HepG2 (cell line): ENCODE results near the gene POLRMT. TPM values are rescaled to one million over a fixed set of nuclear protein-coding genes. Genes with fewer than 3 reads are reported as not detected.

Experiments used
- ATAC-seq: fragments of 200-7000 bp; cut with Tn5 transposase; 3 replicates; pipeline ENCODE4 v1.9.1; 2020; ENCODE audit warnings: mild to moderate bottlenecking, moderate library complexity
- BruUV-seq: library from RNA; stranded (reverse); fragments of 400-500 nt; replicated peaks from 2 replicates; lab custom pipeline; 2021; lab: Mats Ljungman, UMichigan
- CTCF ChIA-PET: fragments of 300-600 bp; formaldehyde crosslinking; extraction: SDS; loops from one replicate; lab custom pipeline; 2021; ENCODE audit warnings: low total read pairs, inconsistent platforms, low intra/inter-chr PET ratio; lab: Yijun Ruan, JAX
- POLR2A ChIA-PET: fragments of 350-600 bp; sonication (Branson Sonifier 250); formaldehyde crosslinking; loops from one replicate; lab custom pipeline; 2020; ENCODE audit warnings: antibody characterized with exemption, inconsistent platforms; lab: Yijun Ruan, JAX
- DNase-seq: peaks from one replicate; pipeline ENCODE4 v3.0.0-alpha.2; 2015; ENCODE audit warnings: low spot score
- FAIRE-seq: peaks from 3 replicates; lab custom pipeline; 2011; peaks lifted over from hg19 to GRCh38; lab: Jason Lieb, UNC
- H2AFZ ChIP-seq: one replicate; pipeline ENCODE4 v1.6.1; 2011; ENCODE audit warnings: low read length, inconsistent platforms
- H3K27ac ChIP-seq: fragments of 300-600 bp; 3 replicates; pipeline ENCODE4 v1.8.0; 2011; ENCODE audit warnings: mixed run types, mild to moderate bottlenecking, mixed read lengths, low read length, inconsistent platforms; ENCODE audit not compliant: insufficient read depth; ENCODE audit errors: extremely low read length
- H3K27me3 ChIP-seq, 2 experiments: fragments of 200-600 bp in 1 of 2; 2 replicates in 1 of 2; 3 replicates in 1 of 2; pipeline versions ENCODE4 v1.6.0 to v1.8.0; 2011; ENCODE audit warnings: low read length in 2 of 2, mild to moderate bottlenecking in 2 of 2, moderate library complexity in 2 of 2, inconsistent platforms in 1 of 2; ENCODE audit not compliant: insufficient read depth in 2 of 2, control insufficient read depth in 1 of 2
- H3K36me3 ChIP-seq, 2 experiments: fragments of 200-600 bp in 1 of 2; replicated peaks in 1 of 2; 2 replicates in 1 of 2; 3 replicates in 1 of 2; pipeline versions ENCODE4 v1.5.1 to v1.8.0; 2011; ENCODE audit warnings: low read length in 2 of 2, inconsistent platforms in 1 of 2; ENCODE audit not compliant: insufficient read depth in 2 of 2, control insufficient read depth in 1 of 2
- H3K4me1 ChIP-seq: 2 replicates; pipeline ENCODE4 v1.5.1; 2012; ENCODE audit warnings: low read length, inconsistent platforms; ENCODE audit not compliant: insufficient read depth
- H3K4me2 ChIP-seq: 2 replicates; pipeline ENCODE4 v1.6.0; 2011; ENCODE audit warnings: low read depth, low read length, inconsistent platforms
- H3K4me3 ChIP-seq, 3 experiments: fragments of 200-600 bp in 1 of 3; sonication (generic), shearing (Covaris generic) in 1 of 3; replicated peaks in 1 of 3; 2 replicates each; pipeline ENCODE4 v1.5.1; 2011 to 2016; ENCODE audit warnings: low read length in 3 of 3, inconsistent platforms in 2 of 3, low read depth in 2 of 3, mild to moderate bottlenecking in 2 of 3, control low read depth in 1 of 3, mixed read lengths in 1 of 3; ENCODE audit not compliant: insufficient read depth in 1 of 3
- H3K79me2 ChIP-seq: one replicate; pipeline ENCODE4 v1.6.1; 2011; ENCODE audit warnings: low read length, inconsistent platforms; ENCODE audit not compliant: insufficient read depth
- H3K9ac ChIP-seq: 2 replicates; pipeline ENCODE4 v1.6.0; 2011; ENCODE audit warnings: mild to moderate bottlenecking, low read depth, low read length, inconsistent platforms; ENCODE audit not compliant: insufficient read depth
- H3K9me3 ChIP-seq: 2 replicates; pipeline ENCODE4 v1.5.1; 2012; ENCODE audit warnings: mild to moderate bottlenecking, low read length
- H4K20me1 ChIP-seq: 2 replicates; pipeline ENCODE4 v1.6.0; 2011; ENCODE audit warnings: inconsistent platforms, mild to moderate bottlenecking, low read length, moderate library complexity; ENCODE audit not compliant: insufficient read depth
- FOSL1 ChIP-seq: sonication (generic); formaldehyde crosslinking; IDR thresholded peaks from 2 replicates; pipeline ENCODE4 v1.9.0; 2021; ENCODE audit warnings: missing genetic modification reagents, borderline replicate concordance
- GFI1 ChIP-seq: sonication (generic); formaldehyde crosslinking; IDR thresholded peaks from 2 replicates; pipeline ENCODE4 v1.5.0; 2020; ENCODE audit warnings: missing genetic modification reagents, mild to moderate bottlenecking, borderline replicate concordance
- MED13 ChIP-seq: sonication (generic); formaldehyde crosslinking; IDR thresholded peaks from 2 replicates; pipeline ENCODE4 v1.5.0; 2020; ENCODE audit warnings: missing genetic modification reagents
- MED8 ChIP-seq: sonication (generic); formaldehyde crosslinking; IDR thresholded peaks from 2 replicates; pipeline ENCODE4 v1.8.1; 2023; ENCODE audit warnings: mild to moderate bottlenecking, missing genetic modification reagents; ENCODE audit not compliant: insufficient replicate concordance
- RFXANK ChIP-seq: IDR thresholded peaks from 2 replicates; pipeline ENCODE4 v1.6.1; 2016
- SMAD9 ChIP-seq: sonication (generic); formaldehyde crosslinking; IDR thresholded peaks from 2 replicates; pipeline ENCODE4 v1.5.1; 2020; ENCODE audit warnings: mild to moderate bottlenecking, missing genetic modification reagents
- SOX13 ChIP-seq, 3 experiments: fragments of 450-650 bp in 1 of 3; sonication (generic) in 1 of 3; formaldehyde crosslinking in 1 of 3; IDR thresholded peaks in 2 of 3; conservative IDR thresholded peaks in 1 of 3; 2 replicates each; pipeline versions ENCODE4 v1.5.0 to v1.6.1; 2016 to 2020; ENCODE audit warnings: antibody characterized with exemption in 1 of 3, mild to moderate bottlenecking in 1 of 3, missing compliant biosample characterization in 1 of 3, missing genetic modification reagents in 1 of 3, moderate library complexity in 1 of 3
- SYNCRIP ChIP-seq: fragments of 200-400 bp; formaldehyde crosslinking; IDR thresholded peaks from 2 replicates; pipeline ENCODE4 v1.6.1; 2018; ENCODE audit warnings: mild to moderate bottlenecking, low read depth, low read length; ENCODE audit not compliant: insufficient read depth
- ZBTB39 ChIP-seq: sonication (generic); formaldehyde crosslinking; IDR thresholded peaks from 2 replicates; pipeline ENCODE4 v1.5.0; 2020; ENCODE audit warnings: missing genetic modification reagents
- ZBTB4 ChIP-seq: sonication (generic); formaldehyde crosslinking; IDR thresholded peaks from 2 replicates; pipeline ENCODE4 v1.4.0; 2020; ENCODE audit warnings: missing genetic modification reagents, mild to moderate bottlenecking, borderline replicate concordance
- ZBTB7A ChIP-seq: sonication (generic); formaldehyde crosslinking; IDR thresholded peaks from 2 replicates; pipeline ENCODE4 v1.8.0; 2022; ENCODE audit warnings: mild to moderate bottlenecking, missing genetic modification reagents
- ZNF138 ChIP-seq: sonication (generic); formaldehyde crosslinking; IDR thresholded peaks from 2 replicates; pipeline ENCODE4 v1.5.0; 2020; ENCODE audit warnings: mild to moderate bottlenecking, low read depth, missing genetic modification reagents
- ZNF337 ChIP-seq: sonication (generic); formaldehyde crosslinking; IDR thresholded peaks from 2 replicates; pipeline ENCODE4 v1.5.1; 2020; ENCODE audit warnings: missing genetic modification reagents, low read depth, mild to moderate bottlenecking, borderline replicate concordance
- ZNF432 ChIP-seq: sonication (generic); formaldehyde crosslinking; IDR thresholded peaks from 2 replicates; pipeline ENCODE4 v1.5.0; 2020; ENCODE audit warnings: missing genetic modification reagents, mild to moderate bottlenecking, borderline replicate concordance
- ZNF441 ChIP-seq: sonication (generic); formaldehyde crosslinking; IDR thresholded peaks from 2 replicates; pipeline ENCODE4 v1.7.0; 2021; ENCODE audit warnings: missing genetic modification reagents, borderline replicate concordance
- ZNF629 ChIP-seq: sonication (generic); formaldehyde crosslinking; conservative IDR thresholded peaks from 2 replicates; pipeline ENCODE4 v1.5.0; 2020; ENCODE audit warnings: missing genetic modification reagents
- ZNF660 ChIP-seq: sonication (generic); formaldehyde crosslinking; IDR thresholded peaks from 2 replicates; pipeline ENCODE4 v1.5.1; 2020; ENCODE audit warnings: mild to moderate bottlenecking, low read depth, missing genetic modification reagents, borderline replicate concordance
- ZNF709 ChIP-seq: sonication (generic); formaldehyde crosslinking; IDR thresholded peaks from 2 replicates; pipeline ENCODE4 v1.5.0; 2020; ENCODE audit warnings: mild to moderate bottlenecking, missing genetic modification reagents
- WGBS: methylation state at CpG from one replicate; pipeline ENCODE4 v1.1.6; 2017; ENCODE audit warnings: low lambda C conversion rate; 5-methylcytosine and 5-hydroxymethylcytosine counted together
- in situ Hi-C: cut with HindIII; loops from 2 replicates; pipeline ENCODE4 v1.10.0; 2017; ENCODE audit warnings: low pct_unique_long_range_greater_than_20kb; ENCODE audit not compliant: extremely low pct_ligation_motif_present
- intact Hi-C: fragments of 100-400 bp; cut with micrococcal nuclease; formaldehyde crosslinking; loops from one replicate; pipeline ENCODE4 v1.10.0; 2022; ENCODE audit not compliant: unreplicated experiment
- polyA plus RNA-seq, 8 experiments: library from polyadenylated mRNA; depleted of rRNA in 3 of 8; stranded (reverse) in 7 of 8; unstranded in 1 of 8; fragments of >200 nt; fragmentation: Illumina TruSeq in 4 of 8; extraction: Trizol in 4 of 8; gene quantifications; 2 replicates each; pipeline versions ENCODE4 v1.2.1 to v1.2.3, GENCODE V29; 2011 to 2016; ENCODE audit warnings: low read depth in 4 of 8, missing spikeins in 1 of 8, mixed read lengths in 1 of 8; ENCODE audit not compliant: insufficient read depth in 1 of 8
- total RNA-seq, 5 experiments: library from RNA; depleted of rRNA; stranded (reverse); fragments of >200 nt; fragmentation: Illumina TruSeq; extraction: Trizol; gene quantifications; 2 replicates each; pipeline ENCODE4 v1.2.3, GENCODE V29; 2016; ENCODE audit warnings: low read depth in 1 of 5

POLRMT gene
- total and polyA plus RNA-seq, 2 of the 13 experiments (the other 11 are each of a cell fraction or from before 2014, with no cell fraction given) = 78.0 to 101 TPM

DNA sequence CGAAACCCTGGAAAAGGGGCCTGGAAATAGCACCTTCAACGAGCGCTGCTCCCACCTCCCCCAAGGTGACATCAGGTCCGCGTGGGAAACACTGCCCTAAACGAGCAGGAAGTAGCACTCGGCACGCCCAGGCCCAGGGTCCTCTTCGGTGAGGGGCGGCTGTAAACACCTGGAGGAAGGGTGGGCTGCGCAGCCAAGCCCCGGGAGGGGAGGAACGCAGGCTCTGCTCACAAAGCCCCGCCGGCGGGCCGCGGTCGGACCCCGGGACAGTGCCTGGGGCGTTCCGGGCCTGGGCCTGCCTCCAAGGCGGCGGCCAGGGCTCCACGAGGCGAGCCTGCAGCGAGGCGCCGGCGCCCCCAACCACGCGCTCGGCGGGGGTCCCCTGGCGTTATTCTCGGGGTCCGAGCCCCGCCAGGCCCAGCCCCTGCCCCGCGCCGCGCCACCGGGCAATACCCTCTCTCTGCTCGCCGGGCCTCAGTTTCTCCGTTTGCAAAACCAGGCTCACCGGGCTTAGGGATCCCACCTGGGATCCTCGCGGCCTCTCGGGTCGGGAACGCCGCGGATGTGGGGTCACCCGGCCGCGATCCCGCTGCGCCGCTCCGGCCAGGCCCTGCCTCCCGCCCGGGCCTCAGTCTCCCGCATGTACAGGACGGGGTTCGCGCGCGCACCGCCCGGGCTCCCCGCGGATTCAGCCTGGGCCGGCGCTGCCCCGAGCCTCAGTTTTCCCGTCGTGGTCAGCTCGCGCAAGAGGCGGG, 29.0 kb upstream of the POLRMT start:
- Histone ChIP-seq H3K36me3 (peaks cover 3 to 13% of the 10 kb centered on the region in 2 experiments; a peak in 3 of 5 replicates), H3K4me3 (peak overlapping the region; percentile 76 to 99 (median 96)), H3K27ac (peak overlapping the region; percentile 96), H3K4me2 (peak overlapping the region; percentile 83), H3K27me3 (no peaks in the 10 kb centered on the region; a peak in 1 of 5 replicates), H3K79me2 (peaks cover 55% of the 10 kb centered on the region), H3K9me3 (no peaks in the 10 kb centered on the region; the same call in 1 of the 2 replicates), H3K9ac (peak overlapping the region; percentile 91), H3K4me1 (peaks cover 54% of the 10 kb centered on the region), H4K20me1 (peaks cover 41% of the 10 kb centered on the region), H2AFZ (no peak overlapping the region)
- POLR2A ChIA-PET = interaction anchor here (0.8 to 2.8 kb wide), 15 partner anchors 13 to 106 kb away, joined by 3 to 20 read pairs (median 5); partner anchors contain the start of gene FSTL3
- no peak for FAIRE-seq
- in situ Hi-C loops (no loop called here), intact Hi-C loops (loop anchor here (10.0 kb wide), 2 partner anchors 78 to 262 kb away; partner anchors contain the start of genes ARID3A and HCN2)
- DNase-seq = peak; percentile 52
- 0% methylated on average over 9 of the region's 81 CpGs for WGBS
- BruUV-seq = no TSS peak
- CTCF ChIA-PET = interaction anchor here (1.7 kb wide), 1 partner anchor 72 kb away, joined by 8 read pairs; no protein-coding TSS in a partner anchor
- ATAC-seq = peak; percentile 13
- no peak for TF ChIP-seq ZBTB4 (CRISPR knock-in tag)
- no peak for TF ChIP-seq ZBTB7A
- 0 out of 2 replicates have a peak, but pooled peaks have one; percentile 4 for TF ChIP-seq FOSL1 (CRISPR knock-in tag)
- TF ChIP-seq ZNF629 (CRISPR knock-in tag) = no peak
- no peak for TF ChIP-seq SOX13 (IDR thresholded peaks at IDR 0.05)
- no peak for TF ChIP-seq SOX13 (CRISPR knock-in tag; conservative IDR thresholded peaks at IDR 0.05 in 1 of 2, IDR thresholded peaks at IDR 0.05 in 1 of 2)
- 0 out of 2 replicates have a peak, but pooled peaks have one; percentile 55 for TF ChIP-seq ZNF709 (CRISPR knock-in tag)
- no peak for TF ChIP-seq SMAD9
- TF ChIP-seq ZNF660 (CRISPR knock-in tag) = no peak
- TF ChIP-seq ZNF441 (CRISPR knock-in tag) = no peak
- no peak for TF ChIP-seq MED8 (CRISPR knock-in tag)
- no peak for TF ChIP-seq SYNCRIP
- no peak for TF ChIP-seq GFI1 (CRISPR knock-in tag)
- 0 out of 2 replicates have a peak, but pooled peaks have one; percentile 45 for TF ChIP-seq ZNF337 (CRISPR knock-in tag)
- no peak for TF ChIP-seq RFXANK (CRISPR knock-in tag)
- TF ChIP-seq MED13 = no peak
- TF ChIP-seq ZNF432 = no peak
- TF ChIP-seq ZBTB39 (CRISPR knock-in tag) = no peak
- no peak; the same call in 1 of the 2 replicates for TF ChIP-seq ZNF138 (CRISPR knock-in tag)
